Ramos (cell line): ENCODE measurements around the gene CACNA1H.

ENCODE experiments used
- in situ Hi-C: fragments of 300-500 bp; cut with MboI; formaldehyde crosslinking; loops from one replicate; pipeline ENCODE4 v1.14.3; 2022; ENCODE audit warnings: low sequenced_read_pairs; ENCODE audit not compliant: unreplicated experiment

Gene CACNA1H

GRCh38 chr16:1152651-1153259 lies at the start of gene CACNA1H:
CACNA1H (plus strand) TSS chr16:1153106; CDS start chr16:1153738, 632 bp downstream.
- in situ Hi-C loops, result no loop called here

- in situ Hi-C loops, result no loop called here
Measured at GRCh38 chr16:1103636-1103980, 49.3 kb upstream of the CACNA1H start.

GRCh38 chr16:1105888-1106620 lies 46.9 kb upstream of the CACNA1H start:
- in situ Hi-C loops, result no loop called here

GRCh38 chr16:1106659-1107058 lies 46.2 kb upstream of the CACNA1H start:
- in situ Hi-C loops, result no loop called here

GRCh38 chr16:1107141-1107540 lies 45.8 kb upstream of the CACNA1H start:
- in situ Hi-C loops, result no loop called here

- in situ Hi-C loops, result no loop called here
Measured at GRCh38 chr16:1107731-1108130, 45.2 kb upstream of the CACNA1H start.

- in situ Hi-C loops, result no loop called here
Measured at GRCh38 chr16:1108299-1109252, 44.3 kb upstream of the CACNA1H start.

GRCh38 chr16:1109648-1110047 lies 43.3 kb upstream of the CACNA1H start:
- in situ Hi-C loops, result no loop called here

GRCh38 chr16:1112506-1113184 lies 40.3 kb upstream of the CACNA1H start:
- in situ Hi-C loops, result no loop called here

- in situ Hi-C loops, result no loop called here
Measured at GRCh38 chr16:1113489-1113888, 39.4 kb upstream of the CACNA1H start.

GRCh38 chr16:1113889-1114526 lies 38.9 kb upstream of the CACNA1H start:
- in situ Hi-C loops, result no loop called here

- in situ Hi-C loops, result no loop called here
Measured at GRCh38 chr16:1116693-1117077, 36.2 kb upstream of the CACNA1H start.

- in situ Hi-C loops, result no loop called here
Measured at GRCh38 chr16:1117176-1117900, 35.6 kb upstream of the CACNA1H start.

- in situ Hi-C loops, result no loop called here
Measured at GRCh38 chr16:1117926-1118325, 35.0 kb upstream of the CACNA1H start.

GRCh38 chr16:1119129-1119528 lies 33.8 kb upstream of the CACNA1H start:
- in situ Hi-C loops, result no loop called here

GRCh38 chr16:1119766-1120576 lies 32.9 kb upstream of the CACNA1H start:
- in situ Hi-C loops, result no loop called here

GRCh38 chr16:1120577-1120941 lies 32.3 kb upstream of the CACNA1H start:
- in situ Hi-C loops, result no loop called here

GRCh38 chr16:1121009-1121408 lies 31.9 kb upstream of the CACNA1H start:
- in situ Hi-C loops, result no loop called here
